Inflammatory macrophage treated with lipopolysaccharide for 4 hours (primary cell): ENCODE measurements around the gene NLRC3.
A peak's percentile ranks its signal among the peaks of the same experiment; 100 is the strongest.

Source experiments
- DNase-seq: peaks from one replicate; pipeline ENCODE4 v3.0.0-alpha.2; 2020

Gene NLRC3

DNA sequence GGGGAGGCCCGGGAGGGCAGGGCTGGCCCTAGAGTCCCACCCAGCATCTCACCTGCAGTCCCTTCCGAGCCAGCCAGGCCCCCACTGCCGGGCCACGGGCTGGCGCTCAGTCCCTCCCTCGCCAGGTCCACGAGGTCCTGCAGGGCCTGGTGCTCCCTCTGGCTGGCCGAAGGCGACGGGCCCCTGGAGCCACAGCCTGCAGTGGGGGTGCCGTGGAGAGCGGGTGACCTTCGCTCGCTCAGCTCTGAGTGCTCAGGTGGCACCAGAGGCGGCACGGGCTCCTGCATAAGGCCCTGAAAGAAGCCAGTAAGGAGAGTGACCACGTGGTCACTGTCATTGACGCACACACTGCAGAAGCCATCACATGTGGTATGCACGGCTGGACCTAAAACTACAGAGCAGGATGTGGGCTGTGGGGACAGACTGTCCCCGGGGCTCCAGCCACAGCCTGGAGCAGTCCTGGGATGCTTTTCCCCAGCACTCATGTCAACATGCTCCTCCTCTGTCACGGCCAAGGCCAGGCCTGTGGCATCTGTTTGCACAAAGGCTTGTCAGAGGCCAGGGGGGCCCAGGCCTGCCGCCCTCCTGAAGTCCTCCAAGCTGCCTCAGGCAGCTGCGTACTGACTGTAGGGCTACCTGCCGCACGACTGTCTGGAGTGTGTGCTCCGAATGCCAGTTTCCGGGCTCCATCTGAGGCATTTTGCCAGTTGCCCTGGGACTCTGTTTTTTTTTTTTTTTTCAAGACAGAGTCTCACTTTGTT, 19.1 kb upstream of the NLRC3 start:
- no peak for DNase-seq

DNA sequence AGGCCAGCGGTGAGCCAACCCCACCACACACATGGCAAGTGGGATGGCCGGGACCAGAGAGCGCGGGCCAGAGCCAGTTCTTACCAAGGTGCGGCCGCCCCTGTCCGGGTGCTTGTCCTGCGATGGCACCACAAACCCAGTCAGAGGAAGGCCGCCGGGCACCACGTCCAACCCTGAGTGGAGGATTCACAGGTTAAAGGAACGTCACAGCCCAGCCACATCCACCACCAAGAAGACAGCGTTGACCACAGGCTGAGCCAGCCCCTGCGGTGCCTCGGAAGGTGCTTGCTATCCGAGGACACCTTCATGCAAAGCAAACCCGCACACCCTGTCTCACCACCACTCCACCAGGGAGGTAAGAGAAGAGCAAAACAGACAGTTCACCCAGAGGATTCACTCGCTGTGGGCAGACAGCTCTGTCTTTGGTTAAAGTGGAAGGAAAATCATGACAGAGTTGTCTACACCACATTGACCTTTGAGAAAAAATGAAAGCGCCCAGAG, 18.4 kb upstream of the NLRC3 start:
- no peak for DNase-seq

DNA sequence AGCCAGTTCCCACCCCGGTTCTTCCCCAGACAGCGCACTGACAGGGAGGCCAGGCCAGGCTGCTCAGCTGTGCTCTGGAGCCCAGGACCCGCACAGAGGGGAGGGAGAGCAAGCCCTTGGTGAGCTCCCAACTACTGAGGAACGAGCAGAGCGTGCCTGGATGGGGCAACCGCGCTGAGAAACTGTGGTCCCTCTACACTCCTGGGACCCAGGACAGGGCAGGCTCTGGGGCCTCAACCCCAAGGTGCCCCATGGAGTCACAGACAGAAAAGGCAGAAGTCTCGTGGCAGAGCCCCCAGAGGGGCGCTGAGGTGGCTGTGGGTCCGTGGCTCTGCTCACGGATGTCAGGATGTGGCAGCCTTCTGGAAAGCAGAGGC, 17.9 kb upstream of the NLRC3 start:
- no peak for DNase-seq

DNA sequence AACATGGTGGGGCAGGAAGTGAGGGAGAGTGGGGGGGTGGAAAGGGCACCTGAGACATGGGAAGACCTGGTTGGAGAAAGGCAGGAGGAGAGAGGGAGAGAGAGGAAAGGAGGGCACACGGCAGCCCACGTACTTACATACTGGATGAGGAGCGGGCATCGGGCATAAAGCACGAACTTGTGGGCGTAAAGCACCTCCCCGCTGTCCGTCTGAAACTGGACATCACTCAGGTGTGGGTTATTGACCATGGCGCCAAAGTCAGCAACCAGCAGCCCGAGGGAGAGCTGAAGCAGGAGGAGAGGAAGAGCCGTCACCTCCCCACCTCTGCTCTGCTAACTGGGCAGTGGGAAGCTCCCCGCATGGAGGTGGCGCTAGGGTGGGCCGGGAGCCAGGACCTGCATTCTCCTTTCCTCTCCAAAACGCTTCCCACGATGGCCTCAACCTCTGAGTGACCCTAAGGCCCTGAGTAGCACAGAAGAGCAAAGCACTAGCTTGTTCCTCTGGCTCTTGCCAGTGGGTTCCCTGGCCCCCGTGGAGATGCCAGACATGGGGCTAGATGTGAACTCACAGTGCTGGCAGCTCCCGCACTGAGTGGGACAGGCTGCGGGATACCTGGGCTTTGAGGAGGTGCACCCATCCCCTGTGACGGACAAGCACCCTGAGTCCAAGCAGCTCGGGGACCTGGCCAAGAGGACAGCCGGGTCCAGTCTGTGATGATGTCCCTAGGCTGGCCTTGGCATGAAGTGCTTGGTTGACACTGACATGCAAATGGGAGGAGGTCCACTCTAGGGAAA, 17.3 kb upstream of the NLRC3 start:
- DNase-seq, result no peak

DNA sequence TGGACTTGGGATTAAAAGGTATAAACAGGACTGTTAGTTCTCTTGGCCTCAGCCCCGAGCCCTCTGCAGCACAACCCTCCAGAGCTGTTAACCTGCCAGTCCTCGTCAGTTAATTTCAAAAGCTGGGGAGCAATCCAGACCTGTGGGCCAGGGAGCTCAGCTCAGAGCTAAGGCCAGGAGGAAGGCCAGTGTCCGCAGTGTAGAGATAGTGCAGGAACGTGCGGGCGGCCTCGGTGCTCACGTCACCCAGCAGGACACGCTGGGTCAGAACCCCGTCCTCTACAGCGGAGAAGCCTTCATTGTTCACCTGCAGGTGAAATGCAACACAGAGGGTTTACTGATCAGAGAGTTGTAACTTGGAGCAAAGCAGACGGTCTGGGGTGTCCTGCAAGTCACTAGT, 15.4 kb upstream of the NLRC3 start:
- DNase-seq, result no peak

DNA sequence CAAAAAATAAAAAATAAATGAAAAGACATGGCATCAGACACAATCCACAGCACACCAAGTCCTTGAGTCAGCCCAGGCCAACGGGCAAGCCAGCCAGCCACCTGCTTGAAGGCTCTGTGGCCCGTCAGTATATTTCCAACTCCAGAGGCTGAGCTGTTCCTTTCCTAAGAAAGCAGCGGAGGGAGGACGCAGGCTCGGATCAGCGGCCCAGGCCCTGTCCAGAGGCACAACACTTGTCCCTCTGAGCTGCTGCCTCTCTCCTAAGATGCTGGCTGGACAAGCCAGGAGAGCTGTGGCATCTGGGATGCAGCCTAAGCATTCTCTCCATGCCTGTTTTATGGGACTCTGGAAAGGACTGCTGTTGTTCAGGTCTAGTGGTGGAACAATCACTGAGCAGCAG, 14.8 kb upstream of the NLRC3 start:
- no peak for DNase-seq

DNA sequence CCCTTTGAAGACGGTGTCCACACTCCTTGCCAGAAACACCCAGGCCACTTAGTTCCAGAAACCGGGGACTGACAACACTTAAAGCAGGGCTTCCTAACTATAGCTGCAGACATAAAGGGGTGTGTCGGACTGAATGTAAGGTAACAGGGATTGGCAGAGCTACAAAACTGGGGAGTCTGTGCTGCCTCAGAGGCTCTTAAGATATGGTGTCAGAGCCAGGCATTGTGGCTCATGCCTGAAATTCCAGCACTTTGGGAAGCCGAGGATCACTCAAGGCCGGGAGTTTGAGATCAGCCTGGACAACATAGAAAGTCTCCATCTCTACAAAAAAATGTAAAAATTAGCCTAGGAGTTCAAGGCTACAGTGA, 14.2 kb upstream of the NLRC3 start:
- DNase-seq, result no peak

DNA sequence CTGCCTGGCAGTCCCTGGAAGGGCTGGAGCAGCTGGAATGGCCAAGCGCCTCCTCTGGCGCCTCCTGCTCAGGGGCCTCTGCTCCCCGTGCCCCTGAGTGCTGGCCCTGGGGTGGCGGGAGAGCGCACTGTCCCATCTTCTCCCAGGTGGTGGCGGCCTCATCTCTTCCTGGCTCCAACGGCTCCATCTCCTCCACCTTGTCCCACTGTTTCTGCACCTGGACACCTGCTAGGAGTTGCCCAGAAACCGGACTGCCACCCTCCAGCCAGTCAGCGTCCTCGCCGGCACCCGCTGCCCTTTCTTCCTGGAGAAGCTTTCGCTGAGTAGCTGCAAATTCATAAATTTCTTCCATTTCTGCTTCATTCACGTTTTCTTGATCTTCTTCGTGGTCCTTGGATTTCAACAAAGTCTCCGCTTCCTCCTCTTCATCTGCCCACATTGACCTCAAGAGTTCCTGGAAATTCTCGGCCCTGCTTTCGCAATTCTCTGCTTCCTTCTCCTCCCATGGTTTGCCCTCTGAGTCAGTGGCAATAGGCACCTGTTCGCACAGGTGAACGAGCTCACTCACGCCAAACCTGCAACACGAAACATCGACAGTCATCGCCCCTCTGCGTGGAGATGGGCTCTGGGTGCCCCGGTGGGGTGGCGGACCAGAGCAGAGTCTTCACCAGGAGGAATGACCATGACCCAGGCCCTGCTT, 13.7 kb upstream of the NLRC3 start:
- DNase-seq, result peak; percentile 80

DNA sequence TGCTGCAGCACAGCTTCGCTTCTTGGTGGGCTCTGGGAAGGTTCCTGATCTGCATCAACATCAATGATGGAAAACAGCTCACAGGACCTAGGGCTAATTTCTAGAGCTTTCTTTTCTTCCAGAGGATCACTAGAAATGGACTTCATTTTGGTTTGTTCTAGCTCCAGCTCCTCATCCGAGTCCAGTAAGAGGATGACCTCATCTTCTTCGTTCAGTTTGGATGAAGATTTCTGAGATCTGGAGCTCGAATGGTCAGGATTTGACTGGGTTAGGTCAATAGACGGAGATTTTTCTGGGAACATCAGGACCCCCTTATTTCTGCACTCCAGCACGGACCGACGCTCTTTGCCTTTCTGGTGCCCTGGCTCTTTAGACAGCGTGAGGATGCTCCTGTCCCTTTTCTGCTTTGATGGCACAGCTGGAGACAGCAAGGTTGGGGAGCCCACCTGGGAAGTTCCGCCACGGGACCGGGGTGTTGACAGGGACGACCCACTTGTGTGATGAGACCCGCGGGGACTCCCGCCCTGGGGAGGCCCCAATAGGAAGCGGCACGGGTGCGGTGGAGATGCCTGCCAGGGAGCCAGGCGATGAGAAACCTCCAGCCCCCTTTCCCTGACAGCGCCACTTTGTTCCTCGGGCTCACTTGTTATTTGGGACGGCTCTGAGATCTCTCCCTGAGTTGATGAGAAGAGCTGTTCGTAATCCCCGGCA, 12.9 kb upstream of the NLRC3 start:
- no peak for DNase-seq

DNA sequence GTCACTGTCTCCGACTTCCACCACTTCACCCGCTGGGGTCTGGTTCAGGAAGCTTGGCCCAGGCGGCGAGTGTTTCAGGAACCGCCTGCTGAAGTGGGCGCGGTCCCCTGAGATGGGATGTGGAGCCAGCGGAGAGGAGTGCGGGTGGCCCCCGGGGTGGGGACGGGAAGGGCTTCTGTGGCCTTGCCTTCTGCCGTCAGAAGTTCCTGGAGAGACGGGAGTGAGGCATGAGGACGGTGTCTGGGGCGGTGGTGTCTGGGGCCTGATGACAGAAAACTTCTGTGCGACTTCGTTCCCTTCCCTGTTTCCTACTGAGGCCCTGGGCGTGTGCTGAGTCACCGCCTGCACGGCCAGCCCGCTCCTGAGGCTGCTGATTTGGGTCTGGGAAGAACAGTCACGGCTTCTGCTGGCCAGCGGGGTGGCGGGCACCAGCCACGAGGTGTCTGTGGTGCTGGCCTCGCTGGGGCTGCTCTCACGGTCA, 12.3 kb upstream of the NLRC3 start:
- DNase-seq, result peak; percentile 84

DNA sequence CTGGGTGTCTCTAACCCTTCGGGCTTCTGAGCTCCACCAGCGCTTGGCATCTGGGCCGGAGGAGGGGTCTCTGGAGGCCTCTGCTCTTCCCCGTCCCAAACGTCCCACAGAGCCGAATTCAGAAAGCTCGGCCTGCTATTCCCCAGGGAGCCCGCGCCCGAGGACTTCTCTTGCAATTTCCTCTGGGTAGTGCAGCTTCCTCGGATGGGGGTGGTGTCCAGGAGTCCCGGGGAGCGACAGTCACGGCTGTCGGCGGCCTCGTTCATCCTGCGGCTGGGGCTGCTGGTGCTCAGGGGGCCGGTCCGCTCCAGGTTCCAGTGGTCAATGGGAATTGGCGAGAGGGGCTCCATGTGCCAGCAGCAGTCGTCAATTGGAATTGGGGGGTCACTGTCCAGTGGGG, 11.8 kb upstream of the NLRC3 start:
- no peak for DNase-seq

DNA sequence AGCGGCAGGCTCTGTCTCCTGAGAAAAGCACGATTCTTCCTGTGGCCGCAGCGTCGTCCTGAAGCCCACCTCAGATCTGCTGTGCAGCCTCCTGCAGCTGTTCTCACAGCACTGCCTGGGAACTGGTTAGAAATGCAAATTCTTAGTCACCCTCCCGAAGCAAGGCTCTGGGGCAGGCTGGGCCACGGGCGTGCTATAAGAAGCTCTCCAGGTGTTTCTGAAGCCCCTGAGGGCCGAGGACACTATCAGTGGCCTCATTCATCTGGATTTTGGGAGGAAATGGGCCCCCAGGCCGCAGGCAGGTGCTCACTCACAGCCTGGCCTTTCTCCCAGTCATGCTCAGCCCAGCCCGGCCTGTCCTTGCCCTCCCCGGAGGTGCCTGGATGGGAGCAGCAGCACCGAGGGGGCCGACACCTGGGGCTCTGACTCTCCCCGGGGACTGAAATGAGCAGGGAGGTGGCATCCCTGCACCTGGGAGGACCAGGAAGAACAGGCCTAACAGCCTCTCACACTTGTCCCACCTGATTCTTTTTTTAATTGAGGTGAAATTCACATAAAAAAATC, 10.4 kb upstream of the NLRC3 start:
- no peak for DNase-seq

DNA sequence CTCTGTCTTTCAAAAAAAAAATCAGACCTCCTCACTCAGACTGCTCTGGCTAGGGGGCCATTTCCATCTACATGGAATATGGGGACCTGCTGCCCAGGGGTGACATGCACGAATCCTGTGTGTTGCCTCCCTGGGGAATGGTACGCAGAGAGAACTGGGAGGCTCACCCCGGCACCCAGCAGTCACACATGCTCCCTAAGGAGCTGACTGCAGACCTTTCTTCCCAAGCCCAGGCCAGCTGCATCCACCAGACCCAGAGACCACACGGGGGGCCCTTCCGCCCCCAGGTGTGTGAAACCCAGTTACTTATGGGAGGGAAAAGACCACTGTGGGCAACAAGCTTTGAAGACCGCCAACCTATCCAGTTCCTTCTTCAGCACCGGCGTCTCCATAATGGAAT, 7.2 kb upstream of the NLRC3 start:
- no peak for DNase-seq

DNA sequence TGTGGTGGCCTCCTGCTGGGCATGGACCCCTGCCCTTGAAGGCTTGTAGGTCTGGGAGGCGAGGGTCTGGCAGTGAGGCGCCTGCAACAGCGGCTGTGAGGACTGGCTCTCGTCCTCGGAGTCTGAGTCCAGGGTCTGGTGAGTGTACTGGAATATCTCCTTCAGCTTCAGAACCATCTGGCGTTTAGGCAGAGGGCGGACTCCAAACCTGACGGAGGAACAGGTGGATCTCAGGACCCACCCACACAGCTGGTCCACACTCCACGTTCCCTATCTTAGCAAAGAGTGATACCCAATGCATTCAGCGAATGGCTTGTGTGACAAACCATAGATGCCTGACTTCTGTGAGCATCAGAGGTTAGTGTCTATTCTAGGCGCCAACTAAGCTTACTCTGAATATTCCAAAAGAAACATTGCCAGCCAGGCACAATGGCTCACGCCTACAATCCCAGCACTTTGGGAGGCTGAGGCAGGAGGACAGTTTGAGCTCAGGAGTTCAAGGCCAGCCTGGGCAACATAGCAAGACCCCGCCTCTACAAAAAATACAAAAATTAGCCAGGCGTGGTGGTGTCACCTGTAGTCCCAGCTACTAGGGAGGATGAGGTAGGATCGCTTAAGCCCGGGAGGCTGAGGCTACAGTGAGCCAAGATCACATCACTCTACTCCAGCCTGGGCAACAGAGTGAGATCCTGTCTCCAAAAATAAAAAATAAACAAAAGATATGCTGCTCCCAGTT, 6.3 kb upstream of the NLRC3 start:
- no peak for DNase-seq

DNA sequence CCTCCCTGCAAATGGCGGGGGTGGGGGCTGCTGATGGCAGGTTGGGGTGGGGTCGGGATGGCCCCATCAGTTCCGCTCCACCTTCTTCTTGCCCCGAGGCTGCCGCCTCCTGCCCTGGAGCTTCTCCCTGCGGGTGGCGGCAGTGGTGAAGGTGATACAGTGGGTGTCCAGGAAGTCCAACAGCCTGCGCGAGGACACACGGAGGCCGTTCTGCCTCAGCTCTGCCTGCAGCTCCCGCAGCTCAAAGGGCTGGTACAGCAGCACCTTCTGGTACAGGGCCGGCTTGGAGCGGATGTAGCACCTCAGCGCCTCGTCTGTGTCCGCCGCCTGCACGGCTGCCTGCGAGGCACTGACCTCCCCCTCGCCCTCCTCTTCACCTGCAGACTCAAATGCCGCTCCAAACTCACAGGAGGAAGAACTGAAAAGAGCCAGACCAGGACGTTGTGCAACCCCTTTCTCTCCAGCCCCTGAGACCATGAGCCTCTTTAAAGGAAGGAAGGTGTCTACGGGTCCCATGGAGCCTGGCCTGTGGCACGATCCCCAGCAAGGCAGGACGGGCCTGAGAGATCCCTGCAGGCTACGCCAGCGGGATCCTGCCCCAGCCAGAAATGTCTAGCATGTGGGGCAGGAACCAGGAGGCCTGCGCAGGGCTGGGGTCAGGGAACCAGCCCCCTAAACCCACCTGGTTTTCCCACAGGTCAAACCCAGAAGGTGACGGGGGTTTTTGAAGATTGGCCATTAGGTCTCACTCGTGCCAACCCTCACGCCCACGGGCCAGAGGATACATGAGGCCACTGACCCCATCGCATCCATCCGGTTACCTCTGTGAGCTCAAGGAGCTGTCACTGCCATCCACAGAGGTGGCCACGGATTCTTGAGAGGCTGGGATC, 5.3 kb upstream of the NLRC3 start:
- DNase-seq, result no peak

DNA sequence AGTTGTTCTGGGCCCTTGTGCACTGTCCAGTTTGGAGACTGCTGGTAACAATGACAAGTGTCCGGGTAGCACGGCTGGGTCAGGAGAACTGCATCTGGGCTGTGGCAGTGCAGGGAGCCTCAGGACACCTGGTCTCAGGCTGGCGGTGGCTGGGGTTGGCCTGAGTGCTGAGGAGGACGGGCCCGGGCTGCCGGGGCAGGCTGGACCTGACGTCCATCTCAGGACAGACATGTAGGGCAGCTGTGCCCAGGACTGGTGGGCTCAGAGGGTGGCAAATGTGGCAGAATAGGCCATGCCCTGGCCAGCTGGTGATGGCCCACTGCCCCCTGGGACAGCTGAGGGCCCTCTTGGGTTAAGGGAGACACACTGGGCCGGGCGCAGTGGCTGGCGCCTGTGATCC, 4.2 kb upstream of the NLRC3 start:
- DNase-seq, result no peak

DNA sequence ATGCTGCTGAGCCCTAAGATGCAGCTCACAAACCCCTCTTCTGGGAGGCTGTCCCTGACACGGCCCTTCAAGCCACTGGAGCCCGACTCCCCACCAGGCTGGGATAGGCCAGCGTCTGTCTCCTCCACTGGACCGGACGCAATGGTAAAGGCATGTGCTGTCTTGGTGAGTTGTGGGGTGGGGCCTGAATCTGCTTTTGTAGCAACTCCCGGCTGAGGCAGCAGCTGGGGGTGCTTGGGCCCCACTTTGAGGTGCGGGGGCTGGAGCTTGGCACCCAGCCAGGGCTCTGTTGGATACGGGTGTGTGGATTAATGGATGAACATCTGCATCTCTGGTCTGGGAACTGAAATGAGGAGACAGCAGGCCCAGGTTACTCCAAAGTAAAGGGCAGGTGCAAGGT, 3.5 kb upstream of the NLRC3 start:
- no peak for DNase-seq

DNA sequence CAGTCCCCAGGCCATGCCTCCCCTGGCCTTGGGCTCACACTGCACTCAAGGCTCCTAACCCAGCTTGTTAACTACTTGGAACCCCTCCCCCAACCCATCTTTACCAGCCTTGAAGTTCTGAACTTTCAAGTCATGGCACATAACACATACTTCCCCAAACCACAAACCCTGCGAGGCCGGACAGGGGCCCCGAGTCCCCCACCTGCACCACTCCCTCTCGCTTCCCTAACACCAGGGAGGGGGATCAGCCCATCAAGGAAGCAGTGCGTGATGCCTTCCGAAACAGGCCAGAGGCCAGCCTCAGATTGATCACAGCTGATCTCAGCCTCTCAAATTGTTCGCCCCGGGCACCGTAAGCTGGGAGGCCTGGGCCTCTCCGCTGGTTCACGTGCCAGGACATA, 3.0 kb upstream of the NLRC3 start:
- no peak for DNase-seq

DNA sequence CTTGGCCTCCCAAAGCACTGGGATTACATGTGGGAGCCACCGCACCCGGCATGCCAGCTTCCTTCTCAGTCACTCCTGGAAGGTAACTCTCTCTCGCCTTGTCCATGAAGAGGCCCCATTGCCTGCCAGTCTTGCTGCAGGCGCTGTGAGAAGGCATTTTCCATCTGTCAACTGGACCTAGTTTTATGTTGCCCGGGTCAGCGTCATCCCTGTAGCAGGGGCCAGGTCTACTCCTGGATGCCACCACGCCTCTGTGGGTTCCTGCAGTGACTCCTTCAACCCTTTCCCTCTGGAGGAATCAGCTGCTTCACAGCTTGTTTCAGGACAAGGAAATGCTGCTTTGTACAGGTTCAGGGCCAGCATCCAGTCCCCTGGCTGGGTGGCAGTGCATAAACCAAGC, 2.6 kb upstream of the NLRC3 start:
- no peak for DNase-seq

DNA sequence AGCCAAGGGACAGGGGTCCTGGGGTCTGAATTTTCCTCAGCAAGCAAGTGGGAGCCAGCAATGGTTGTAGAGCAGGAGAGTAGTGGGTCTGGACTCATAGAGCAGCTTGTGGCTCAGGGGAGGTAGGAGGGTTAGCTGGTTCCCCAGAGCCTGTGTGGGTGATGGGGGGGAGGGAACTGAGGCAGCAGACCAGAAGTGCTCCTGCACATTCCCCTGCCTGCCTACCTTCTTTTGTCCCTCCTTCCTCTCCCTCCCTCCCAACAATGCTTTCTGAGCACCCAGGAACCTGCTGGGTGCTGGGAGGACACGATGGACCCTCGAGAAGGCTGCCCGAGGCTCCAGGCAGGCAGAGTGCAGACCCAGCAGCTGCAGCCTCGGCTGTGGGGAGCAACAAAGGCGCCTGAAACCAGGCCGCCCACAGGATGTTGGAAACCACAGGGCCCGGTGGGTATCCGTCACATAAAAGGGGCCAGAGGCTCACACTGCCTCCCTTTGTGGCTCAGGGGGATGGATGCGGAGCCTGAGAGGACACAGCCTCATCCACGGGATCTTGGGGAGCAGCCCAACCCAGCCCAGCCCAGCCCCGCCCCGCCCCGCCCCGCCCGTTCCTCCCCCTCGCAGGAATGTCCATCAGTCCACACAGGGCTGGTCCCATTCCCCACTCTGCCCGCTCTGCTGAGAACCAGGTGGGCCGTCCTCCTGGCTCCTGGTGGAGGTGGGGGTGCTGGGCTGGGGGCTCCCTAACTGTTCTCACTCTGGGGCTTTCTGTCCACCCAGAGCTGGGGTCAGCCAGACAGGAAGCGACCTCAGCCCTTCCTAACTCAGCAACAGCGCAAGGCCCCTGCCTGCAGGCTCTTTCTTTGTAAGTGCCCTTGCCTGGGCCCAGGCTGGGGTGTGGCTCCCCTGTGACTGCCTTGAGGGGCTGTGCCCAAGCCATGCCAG, 1.7 kb upstream of the NLRC3 start:
- no peak for DNase-seq
